ENCODE data around the gene NSUN3. TPM values are rescaled to one million over a fixed set of nuclear protein-coding genes. Genes with fewer than 3 reads are reported as not detected.
"Not testable (repeated sequence)": the region's sequence is repeated elsewhere in the genome, so short reads cannot be mapped to it uniquely, and the experiment has no call there.

The NSUN3 gene
- polyA plus RNA-seq, 1 of the 3 experiments (the other 2 are of a cell fraction): 2.9 TPM

- H3K27ac ChIP-seq (ENCODE audit: low read depth in 2 of 2, low read length in 1 of 2): no peak overlapping the region
- WGBS (ENCODE audit: low lambda C conversion rate): 88% methylated on average over 3 of the region's 3 CpGs
Observed at GRCh38 chr3:94076055-94076454, 13.2 kb downstream of the NSUN3 start.

GRCh38 chr3:94080552-94080951 lies 17.7 kb downstream of the NSUN3 start:
- H3K9ac ChIP-seq; H3K4me3 ChIP-seq (ENCODE audit: low read depth in 2 of 2, low read length in 1 of 2); H3K9me3 ChIP-seq; H3K4me1 ChIP-seq (ENCODE audit: control insufficient read depth in 1 of 2, insufficient read depth in 2 of 2, low read depth in 1 of 2, low read length in 1 of 2); H2AFZ ChIP-seq (ENCODE audit: low read depth); POLR2A ChIA-PET; DNase-seq; H3K4me2 ChIP-seq; H4K20me1 ChIP-seq (ENCODE audit: insufficient read depth); H3K27ac ChIP-seq (ENCODE audit: low read depth in 2 of 2, low read length in 1 of 2); H3F3A ChIP-seq (replicated peaks; ENCODE audit: insufficient read depth); H3K27me3 ChIP-seq (ENCODE audit: insufficient read depth); H3K9me2 ChIP-seq: not testable (repeated sequence)
- H3K36me3 ChIP-seq (replicated peaks in 1 of 2; ENCODE audit: control insufficient read depth in 1 of 2, insufficient read depth in 2 of 2, low read length in 1 of 2): peaks cover 12 to 18% of the 10 kb centered on the region in 2 experiments
- peaks cover 25% of the 10 kb centered on the region for H3K79me2 ChIP-seq (ENCODE audit: insufficient read depth)
- 92% methylated on average over 2 of the region's 5 CpGs for WGBS (ENCODE audit: low lambda C conversion rate)
- CTCF ChIA-PET: interaction anchor here (0.6 to 3.0 kb wide), 2 partner anchors 10 to 50 kb away, joined by 3 to 22 read pairs; no protein-coding TSS in a partner anchor

More at GRCh38 chr3:94076055-94076454, 13.2 kb downstream of the NSUN3 start:
- Histone ChIP-seq H2AFZ (ENCODE audit: low read depth) (no peak overlapping the region), H3K9ac (no peak overlapping the region), H3K36me3 (replicated peaks in 1 of 2; ENCODE audit: control insufficient read depth in 1 of 2, insufficient read depth in 2 of 2, low read length in 1 of 2) (peaks cover 4 to 11% of the 10 kb centered on the region in 2 experiments), H4K20me1 (ENCODE audit: insufficient read depth) (no peaks in the 10 kb centered on the region), H3K4me1 (ENCODE audit: control insufficient read depth in 1 of 2, insufficient read depth in 2 of 2, low read depth in 1 of 2, low read length in 1 of 2) (no peaks in the 10 kb centered on the region), H3F3A (replicated peaks; ENCODE audit: insufficient read depth) (peaks cover 5% of the 10 kb centered on the region), H3K9me3 (no peaks in the 10 kb centered on the region), H3K79me2 (ENCODE audit: insufficient read depth) (peaks cover 31% of the 10 kb centered on the region), H3K4me3 (ENCODE audit: low read depth in 2 of 2, low read length in 1 of 2) (no peak overlapping the region), H3K9me2 (no peaks in the 10 kb centered on the region), H3K4me2 (no peak overlapping the region), H3K27me3 (ENCODE audit: insufficient read depth) (no peaks in the 10 kb centered on the region)
- POLR2A ChIA-PET: no interaction called here
- CTCF ChIA-PET: no interaction called here
- TF ChIP-seq NFIC (IDR thresholded peaks at IDR 0.05; ENCODE audit: borderline replicate concordance) (no peak), SIN3A (IDR thresholded peaks at IDR 0.05; ENCODE audit: borderline replicate concordance, low read depth, low read length) (no peak), TCF12 (IDR thresholded peaks at IDR 0.05) (peak; percentile 37; the same call in 1 of the 2 replicates), PBX3 (IDR thresholded peaks at IDR 0.05) (peak; percentile 35; the same call in 1 of the 2 replicates), USF1 (IDR thresholded peaks at IDR 0.05; ENCODE audit: borderline replicate concordance, low read depth) (peak; percentile 42; the same call in 1 of the 2 replicates), NRF1 (IDR thresholded peaks at IDR 0.05; ENCODE audit: low read depth, low read length) (no peak)
- DNase-seq: no peak

GRCh38 chr3:94081884-94082283 lies 19.0 kb downstream of the NSUN3 start:
- no peak overlapping the region for H3K9ac ChIP-seq
- H3K9me3 ChIP-seq: no peaks in the 10 kb centered on the region
- no peak for DNase-seq
- POLR2A ChIA-PET: no interaction called here
- H3K36me3 ChIP-seq (replicated peaks in 1 of 2; ENCODE audit: control insufficient read depth in 1 of 2, insufficient read depth in 2 of 2, low read length in 1 of 2): peaks cover 14% of the 10 kb centered on the region in 2 experiments
- WGBS (ENCODE audit: low lambda C conversion rate): 92% methylated on average over 5 of the region's 5 CpGs
- no peak overlapping the region for H2AFZ ChIP-seq (ENCODE audit: low read depth)
- TF ChIP-seq TCF12 (IDR thresholded peaks at IDR 0.05): no peak
- TF ChIP-seq POLR2AphosphoS5 (IDR thresholded peaks at IDR 0.05; ENCODE audit: low read depth, low read length): no peak
- no peak for TF ChIP-seq GABPA (IDR thresholded peaks at IDR 0.05; ENCODE audit: low read depth)
- no peak for TF ChIP-seq CHD2 (IDR thresholded peaks at IDR 0.05; ENCODE audit: low read length, partially characterized antibody)
- no peak for TF ChIP-seq FOSL2 (IDR thresholded peaks at IDR 0.05; ENCODE audit: borderline replicate concordance, low read depth)
- TF ChIP-seq EP300 (IDR thresholded peaks at IDR 0.05; ENCODE audit: borderline replicate concordance in 1 of 2, low read depth in 1 of 2, low read length in 1 of 2): no peak
- TF ChIP-seq RCOR1 (IDR thresholded peaks at IDR 0.05; ENCODE audit: low read length): no peak
- TF ChIP-seq TEAD4 (IDR thresholded peaks at IDR 0.05; ENCODE audit: borderline replicate concordance, insufficient read depth): no peak
- TF ChIP-seq NFIC (IDR thresholded peaks at IDR 0.05; ENCODE audit: borderline replicate concordance): no peak
- no peak for TF ChIP-seq FOXJ3 (CRISPR knock-in tag; IDR thresholded peaks at IDR 0.05)
- TF ChIP-seq ELF1 (IDR thresholded peaks at IDR 0.05): no peak
- TF ChIP-seq SMC3 (IDR thresholded peaks at IDR 0.05; ENCODE audit: low read depth, low read length): no peak
- TF ChIP-seq USF1 (IDR thresholded peaks at IDR 0.05; ENCODE audit: borderline replicate concordance, low read depth): no peak
- no peak for TF ChIP-seq GATA2 (CRISPR knock-in tag; IDR thresholded peaks at IDR 0.05)
- no peak overlapping the region for H3K27ac ChIP-seq (ENCODE audit: low read depth in 2 of 2, low read length in 1 of 2)
- CTCF ChIA-PET: interaction anchor here (1.3 to 3.0 kb wide), 2 partner anchors 12 to 17 kb away, joined by 4 to 22 read pairs; no protein-coding TSS in a partner anchor
- H3K79me2 ChIP-seq (ENCODE audit: insufficient read depth): peaks cover 22% of the 10 kb centered on the region
- H3K4me3 ChIP-seq (ENCODE audit: low read depth in 2 of 2, low read length in 1 of 2): no peak overlapping the region
- no peaks in the 10 kb centered on the region for H3F3A ChIP-seq (replicated peaks; ENCODE audit: insufficient read depth)
- H3K9me2 ChIP-seq: no peaks in the 10 kb centered on the region
- no peak overlapping the region for H3K4me2 ChIP-seq
- no peaks in the 10 kb centered on the region for H3K27me3 ChIP-seq (ENCODE audit: insufficient read depth)
- H3K4me1 ChIP-seq (ENCODE audit: control insufficient read depth in 1 of 2, insufficient read depth in 2 of 2, low read depth in 1 of 2, low read length in 1 of 2): no peaks in the 10 kb centered on the region
- H4K20me1 ChIP-seq (ENCODE audit: insufficient read depth): no peaks in the 10 kb centered on the region
